Activated gamma-delta T cell treated with anti-CD3 and anti-CD28 coated beads, Interleukin-2, amount 50 U/mL, for 16 hours (primary cell): Measurements from ENCODE around the gene UPF3B.
"Not testable (repeated sequence)": the region's sequence is repeated elsewhere in the genome, so short reads cannot be mapped to it uniquely, and the experiment has no call there.

Experiments
- DNase-seq: peaks from one replicate; pipeline ENCODE4 v3.0.0-alpha.2; 2020; ENCODE audit warnings: low read depth

UPF3B gene, protein sequence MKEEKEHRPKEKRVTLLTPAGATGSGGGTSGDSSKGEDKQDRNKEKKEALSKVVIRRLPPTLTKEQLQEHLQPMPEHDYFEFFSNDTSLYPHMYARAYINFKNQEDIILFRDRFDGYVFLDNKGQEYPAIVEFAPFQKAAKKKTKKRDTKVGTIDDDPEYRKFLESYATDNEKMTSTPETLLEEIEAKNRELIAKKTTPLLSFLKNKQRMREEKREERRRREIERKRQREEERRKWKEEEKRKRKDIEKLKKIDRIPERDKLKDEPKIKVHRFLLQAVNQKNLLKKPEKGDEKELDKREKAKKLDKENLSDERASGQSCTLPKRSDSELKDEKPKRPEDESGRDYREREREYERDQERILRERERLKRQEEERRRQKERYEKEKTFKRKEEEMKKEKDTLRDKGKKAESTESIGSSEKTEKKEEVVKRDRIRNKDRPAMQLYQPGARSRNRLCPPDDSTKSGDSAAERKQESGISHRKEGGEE

DNA sequence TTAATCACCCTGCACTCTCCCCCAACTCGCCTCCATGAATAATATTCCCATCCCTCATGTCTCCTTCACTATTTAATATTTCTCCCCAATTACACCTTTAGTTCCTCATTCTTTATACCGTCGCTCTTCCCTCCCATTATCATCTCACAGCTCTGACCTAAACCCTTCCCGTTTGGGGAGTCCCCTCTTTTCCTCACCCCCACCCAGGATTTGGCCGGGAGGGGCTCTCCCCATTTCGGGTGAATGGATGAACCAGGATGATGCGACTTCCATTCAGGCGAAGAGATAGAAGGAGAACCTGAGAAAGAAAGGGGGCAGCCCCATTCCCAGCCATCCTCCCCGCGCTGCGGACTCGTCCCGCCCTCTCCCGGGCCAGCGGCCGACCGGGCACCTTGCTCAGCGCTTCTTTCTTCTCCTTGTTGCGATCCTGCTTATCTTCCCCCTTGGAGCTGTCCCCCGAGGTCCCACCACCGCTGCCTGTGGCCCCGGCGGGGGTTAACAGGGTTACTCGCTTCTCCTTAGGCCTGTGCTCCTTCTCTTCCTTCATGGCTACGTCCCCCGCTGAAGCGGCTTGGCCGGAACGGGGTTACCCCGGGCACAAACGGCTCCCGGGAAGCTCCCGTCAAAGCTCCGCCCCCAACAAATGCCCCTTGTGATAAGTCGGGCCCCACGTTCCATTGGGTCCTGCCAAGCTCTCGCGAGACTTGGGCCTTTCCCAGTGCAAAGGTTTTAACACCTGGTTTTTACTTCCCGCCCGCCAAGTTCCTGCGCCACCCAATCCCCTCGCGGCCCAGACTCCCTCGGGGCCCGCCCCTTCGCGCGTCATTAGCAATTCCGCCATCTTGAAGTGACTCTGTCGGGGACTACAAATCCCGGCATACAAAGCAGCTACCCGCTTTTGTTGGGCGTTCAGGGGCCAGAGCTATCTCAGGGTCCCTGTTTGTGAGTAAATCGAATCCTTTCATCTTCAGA is at the start of gene UPF3B:
Gene UPF3B (minus strand): TSS at position 582 of the 972 bp plus-strand sequence. CDS start 35 bp downstream, at position 547.
- peak; percentile 87 for DNase-seq

DNA sequence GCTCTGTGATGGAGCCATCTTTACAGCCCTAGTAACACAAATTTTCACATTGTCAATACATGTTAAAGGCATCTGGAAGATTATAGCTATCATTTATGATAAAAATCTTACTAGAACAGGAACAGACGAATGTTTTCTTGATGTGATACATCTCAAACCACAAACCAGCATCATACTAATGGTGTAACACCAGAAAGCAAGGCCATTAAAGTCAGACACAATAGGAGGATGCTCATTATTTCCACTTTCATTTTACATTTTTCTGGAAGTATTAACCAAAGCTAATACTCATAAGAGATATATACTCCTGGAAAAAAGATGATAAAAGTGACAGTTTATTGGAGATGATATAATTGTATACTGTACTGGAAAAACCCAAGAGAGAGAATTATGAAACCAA is 48.2 kb upstream of the UPF3B start:
- no peak for DNase-seq

DNA sequence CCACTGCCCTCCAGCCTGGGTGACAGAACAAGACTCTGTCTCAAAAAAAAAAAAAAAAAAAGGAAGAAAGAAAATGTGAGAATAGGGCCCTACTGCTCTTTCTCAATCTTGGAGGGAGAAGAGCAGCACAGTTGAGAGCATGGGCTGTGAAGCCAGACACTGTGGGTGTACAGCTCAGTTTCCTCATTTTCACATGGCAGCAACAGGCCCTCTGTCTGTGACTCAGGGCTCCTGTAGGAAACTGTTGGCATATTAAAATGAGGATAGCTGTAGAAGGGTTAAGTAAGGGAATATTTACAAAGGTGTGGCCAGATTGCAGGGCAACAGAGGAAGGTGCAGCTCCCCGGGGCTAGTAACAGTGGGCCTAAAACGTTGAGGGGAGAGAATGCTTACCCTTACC is 46.4 kb upstream of the UPF3B start:
- DNase-seq: no peak

DNA sequence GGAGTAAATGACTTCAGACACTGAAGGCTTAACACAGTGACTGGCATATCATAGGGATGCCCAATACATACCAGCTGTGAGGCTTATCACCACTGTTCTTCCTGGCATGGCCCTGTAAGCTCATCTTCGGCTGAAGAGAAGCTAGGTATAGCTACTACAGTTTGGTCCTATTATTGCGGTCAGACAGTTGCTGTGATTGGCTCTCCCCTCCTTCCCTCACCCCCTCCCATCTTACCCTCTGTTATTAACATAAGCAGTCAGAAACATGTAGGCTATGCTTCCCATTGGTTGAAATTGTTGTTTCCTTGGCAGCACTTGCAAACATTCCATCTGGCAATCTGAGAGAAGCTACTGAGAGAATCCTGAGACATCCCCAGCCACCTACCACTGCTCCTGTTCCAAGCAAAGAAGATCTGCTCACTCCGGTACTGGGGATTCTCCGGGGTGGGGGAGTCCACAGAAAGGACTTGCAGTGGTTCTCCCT is 43.1 kb upstream of the UPF3B start, which contains the start of gene AKAP14:
Gene AKAP14 (plus strand): TSS at position 51 of the 484 bp plus-strand sequence. CDS start 7,331 bp downstream, outside the sequence.
- no peak for DNase-seq

DNA sequence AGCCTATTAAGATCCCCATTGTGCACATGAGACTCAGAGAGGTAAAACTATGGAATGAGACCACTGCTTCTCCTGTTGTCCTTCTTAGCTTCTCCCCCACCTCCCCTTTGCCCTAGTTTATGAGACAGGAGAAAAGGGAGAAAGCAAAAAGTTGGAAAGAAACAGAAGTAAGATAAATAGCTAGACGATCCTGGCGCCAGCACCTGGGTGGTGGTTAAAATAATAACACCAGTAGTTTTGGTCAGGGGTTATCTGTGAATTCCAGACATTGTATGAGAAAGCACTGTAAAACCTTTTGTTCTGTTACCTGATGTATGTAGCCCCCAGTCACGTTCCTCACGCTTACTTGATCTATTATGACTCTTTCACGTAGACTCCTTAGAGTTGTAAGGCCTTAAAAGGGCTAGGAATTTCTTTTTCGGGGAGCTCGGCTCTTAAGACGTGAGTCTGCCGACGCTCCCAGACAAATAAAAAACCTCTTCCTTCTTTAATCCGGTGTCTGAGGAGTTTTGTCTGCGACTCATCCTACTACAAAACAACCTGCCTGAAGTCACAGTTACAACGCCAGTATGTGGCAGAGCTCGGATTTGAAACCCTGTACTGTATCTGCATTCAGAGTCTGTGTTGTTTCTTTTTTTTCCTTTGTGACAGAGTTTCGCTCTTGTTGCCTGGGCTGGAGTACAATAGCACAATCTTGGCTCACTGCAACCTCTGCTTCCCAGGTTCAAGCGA is 39.4 kb upstream of the UPF3B start:
- not testable (repeated sequence) for DNase-seq

DNA sequence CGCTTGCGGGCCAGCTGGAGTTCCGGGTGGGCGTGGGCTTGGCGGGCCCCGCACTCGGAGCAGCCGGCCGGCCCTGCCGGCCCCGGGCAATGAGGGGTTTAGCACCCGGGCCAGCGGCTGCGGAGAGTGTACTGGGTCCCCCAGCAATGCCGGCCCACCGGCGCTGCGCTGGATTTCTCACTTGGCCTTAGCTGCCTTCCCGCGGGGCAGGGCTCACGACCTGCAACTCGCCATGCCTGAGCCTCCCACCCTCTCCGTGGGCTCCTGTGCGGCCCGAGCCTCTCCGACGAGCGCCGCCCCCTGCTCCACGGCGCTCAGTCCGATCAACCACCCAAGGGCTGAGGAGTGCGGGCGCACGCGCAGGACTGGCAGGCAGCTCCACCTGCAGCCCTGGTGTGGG is 37.9 kb upstream of the UPF3B start:
- DNase-seq: not testable (repeated sequence)

DNA sequence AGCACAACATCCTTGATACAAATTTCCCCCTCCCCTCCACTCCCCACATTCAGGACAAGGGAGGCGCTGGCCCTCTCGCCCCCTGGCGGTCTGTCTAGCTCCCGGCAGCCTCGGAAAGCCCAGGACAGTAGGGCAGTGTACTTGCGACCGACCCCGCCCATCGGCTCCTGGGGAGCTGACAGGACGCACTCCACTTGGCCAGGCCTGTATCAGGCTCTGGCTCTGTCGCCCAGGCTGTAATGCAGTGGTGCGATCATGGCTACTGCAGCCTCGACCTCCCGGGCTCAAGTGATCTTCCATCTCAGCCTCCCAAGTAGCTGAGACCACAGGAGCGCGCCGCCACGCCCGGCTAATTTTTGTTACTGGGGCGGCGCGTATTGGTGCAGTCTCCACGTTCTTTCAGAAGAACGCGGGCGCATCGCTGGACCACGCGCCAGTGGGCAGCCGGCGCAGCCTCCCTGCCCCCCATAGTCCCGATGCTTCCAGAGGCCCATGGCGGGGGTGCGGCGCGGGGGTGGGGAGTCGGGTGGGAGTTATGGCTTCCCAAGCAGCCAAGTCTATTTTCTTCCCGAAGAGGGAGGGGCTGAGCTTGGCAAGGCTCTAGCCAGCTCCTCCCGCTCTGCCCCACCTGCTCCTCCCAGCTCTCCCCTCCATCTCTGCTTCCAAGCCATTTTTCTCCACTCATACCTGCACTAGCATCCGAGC is 35.1 kb upstream of the UPF3B start:
- peak; percentile 29 for DNase-seq

DNA sequence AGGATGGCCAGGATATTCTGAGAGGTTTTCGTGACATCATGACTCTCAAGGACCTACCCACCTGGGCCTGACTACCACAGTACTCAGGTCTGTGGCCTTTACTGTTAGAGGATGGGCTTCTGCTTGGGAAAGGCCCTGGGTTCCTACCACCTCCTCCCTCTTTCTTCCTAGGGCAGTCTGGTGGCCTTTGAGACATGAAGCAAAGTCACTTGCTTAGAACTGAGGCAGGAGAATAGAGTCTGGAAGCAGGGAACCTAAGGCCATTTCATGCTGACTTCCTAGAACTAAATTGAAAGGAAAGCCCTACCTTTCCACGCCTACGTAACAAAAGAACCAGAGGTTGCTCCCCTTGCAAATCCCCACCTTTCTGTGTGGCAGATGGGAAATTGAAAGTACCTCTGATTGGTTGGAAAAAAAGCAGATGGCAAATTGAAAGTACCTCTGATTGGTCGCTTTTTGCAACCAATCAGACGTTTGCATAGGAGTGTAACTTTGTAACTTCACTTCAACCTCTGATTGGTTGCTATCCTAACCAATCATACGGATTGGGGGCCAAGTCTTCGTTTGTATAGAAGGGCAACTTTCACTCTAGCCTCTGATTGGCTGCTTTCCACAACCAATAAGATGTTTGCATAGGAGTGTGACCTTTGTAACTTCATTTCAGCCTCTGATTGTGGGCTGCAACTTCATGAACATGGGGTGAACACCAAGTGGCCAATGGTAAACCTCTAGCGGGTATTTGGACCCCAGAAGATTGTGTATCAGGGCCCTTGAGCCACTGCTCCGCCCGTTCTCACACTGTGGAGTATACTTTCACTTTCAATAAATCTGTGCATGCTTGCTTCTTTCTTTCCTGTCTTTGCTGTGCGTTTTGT is 33.0 kb upstream of the UPF3B start:
- DNase-seq: no peak

DNA sequence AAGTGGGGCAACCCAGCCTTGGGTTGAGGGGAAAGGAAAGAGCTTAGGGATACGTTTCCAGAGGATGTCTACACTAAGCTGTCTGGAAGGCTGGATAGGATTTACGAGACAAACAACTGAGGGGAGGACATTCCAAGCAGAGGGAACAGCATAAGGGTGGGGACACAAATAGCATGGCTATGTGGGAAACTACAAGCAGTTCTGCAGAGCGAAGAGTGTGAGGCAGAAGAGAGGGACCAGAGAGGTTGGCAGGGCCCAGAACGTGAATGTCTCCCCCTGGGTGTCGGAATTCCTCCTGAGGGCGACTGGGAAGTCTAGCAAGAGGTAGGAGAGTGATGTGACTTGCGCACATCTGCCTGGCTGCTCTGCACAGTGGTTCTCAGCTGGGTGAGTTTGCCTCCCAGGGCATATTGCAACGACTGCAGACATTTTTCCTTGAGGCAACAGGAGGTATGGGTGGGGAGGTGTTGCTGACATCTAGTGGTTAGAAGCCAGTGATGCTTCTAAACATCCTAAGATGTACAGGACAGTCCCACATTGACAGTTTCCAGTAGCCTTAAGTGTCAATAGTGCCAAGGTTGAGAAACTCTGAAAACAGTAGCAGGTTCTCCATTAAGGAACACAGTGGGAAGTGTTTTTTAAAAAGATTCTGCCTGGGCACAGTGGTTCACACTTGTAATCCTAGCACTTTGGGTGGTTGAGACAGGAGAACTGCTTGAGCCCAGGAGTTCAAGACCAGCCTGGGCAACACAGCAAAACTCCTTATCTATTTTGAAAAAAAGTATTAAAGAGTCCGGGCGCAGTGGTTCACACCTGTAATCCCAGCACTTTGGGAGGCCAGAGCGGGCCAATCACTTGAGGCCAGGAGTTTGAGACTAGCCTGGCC is 28.0 kb upstream of the UPF3B start:
- no peak for DNase-seq

DNA sequence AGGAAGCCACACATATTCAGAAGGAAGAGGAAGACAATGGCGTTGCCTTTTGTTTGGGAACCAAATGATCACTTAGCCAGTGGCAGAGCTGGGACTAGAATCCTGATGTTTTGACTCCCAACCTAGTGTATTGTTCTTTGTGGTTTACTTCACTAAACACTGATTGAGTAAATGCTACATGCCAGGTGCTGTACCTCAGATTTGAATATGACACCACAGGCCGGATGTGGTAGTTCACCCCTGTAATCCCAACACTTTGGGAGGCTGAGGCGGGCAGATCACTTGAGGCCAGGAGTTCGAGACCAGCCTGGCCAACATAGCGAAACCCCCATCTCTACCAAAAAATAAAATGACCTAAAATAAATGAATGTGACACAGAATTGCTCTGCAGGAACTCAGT is 27.3 kb upstream of the UPF3B start:
- DNase-seq: no peak

DNA sequence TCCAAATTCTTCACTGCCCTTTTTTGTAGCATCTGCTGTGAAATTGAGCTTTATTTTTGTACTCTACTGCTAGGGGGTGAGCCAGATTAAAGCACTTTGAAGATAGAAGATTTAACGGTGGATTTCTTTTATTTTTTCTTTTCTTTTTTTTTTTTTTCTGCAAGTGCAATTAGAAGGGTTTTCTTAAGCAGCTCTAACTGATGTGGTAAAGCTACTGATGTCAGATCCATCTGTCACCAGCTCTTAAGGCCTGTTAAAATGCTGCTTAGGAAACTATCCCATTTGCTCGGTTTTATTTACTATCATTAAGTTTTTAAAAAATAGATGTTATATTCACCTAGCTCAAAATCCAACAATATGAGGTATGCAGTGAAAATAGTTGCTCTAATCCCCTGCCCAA is 26.0 kb upstream of the UPF3B start:
- DNase-seq: no peak

DNA sequence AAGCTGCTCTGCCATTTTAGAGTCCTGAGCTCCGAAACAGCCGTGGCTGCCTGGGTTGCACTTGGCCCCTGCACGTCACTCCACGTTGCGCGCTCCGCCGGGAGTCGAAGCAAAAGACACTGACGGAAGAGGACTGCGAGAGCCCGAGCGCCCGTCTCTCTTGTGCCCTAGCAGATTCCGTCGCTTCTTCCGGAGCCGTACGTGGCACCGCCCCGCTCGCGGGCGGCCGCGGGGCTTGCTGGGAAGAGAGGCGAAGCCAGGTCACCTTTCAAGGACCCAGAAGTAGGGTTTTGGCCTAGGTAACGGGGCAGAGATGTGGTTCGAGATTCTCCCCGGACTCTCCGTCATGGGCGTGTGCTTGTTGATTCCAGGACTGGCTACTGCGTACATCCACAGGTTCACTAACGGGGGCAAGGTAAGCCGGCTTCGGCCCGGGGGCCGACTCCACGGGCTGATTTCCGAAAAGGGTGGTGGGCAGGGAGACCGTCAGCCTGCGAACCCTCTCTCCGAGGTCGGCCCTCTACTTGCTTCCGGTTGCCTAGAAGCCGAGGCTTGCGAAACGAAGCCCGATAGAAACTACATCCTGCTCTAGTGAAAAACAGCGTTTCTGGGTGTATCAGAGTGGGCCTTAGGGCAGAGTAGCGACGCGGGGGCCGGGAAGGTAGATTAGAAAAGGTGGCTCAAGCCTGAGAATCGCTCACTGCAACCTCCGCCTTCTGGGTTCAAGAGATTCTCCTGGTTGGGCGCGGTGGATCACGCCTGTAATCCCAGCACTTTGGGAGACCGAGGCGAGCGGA is 19.0 kb upstream of the UPF3B start, which contains the start of the genes NDUFA1 and RNF113A:
Gene NDUFA1 (plus strand): TSS at position 234 of the 797 bp plus-strand sequence. CDS start 80 bp downstream, at position 314.
Gene RNF113A (minus strand): TSS at position 135 of the 797 bp plus-strand sequence. CDS start 120 bp downstream, at position 15.
- DNase-seq: peak; percentile 67

DNA sequence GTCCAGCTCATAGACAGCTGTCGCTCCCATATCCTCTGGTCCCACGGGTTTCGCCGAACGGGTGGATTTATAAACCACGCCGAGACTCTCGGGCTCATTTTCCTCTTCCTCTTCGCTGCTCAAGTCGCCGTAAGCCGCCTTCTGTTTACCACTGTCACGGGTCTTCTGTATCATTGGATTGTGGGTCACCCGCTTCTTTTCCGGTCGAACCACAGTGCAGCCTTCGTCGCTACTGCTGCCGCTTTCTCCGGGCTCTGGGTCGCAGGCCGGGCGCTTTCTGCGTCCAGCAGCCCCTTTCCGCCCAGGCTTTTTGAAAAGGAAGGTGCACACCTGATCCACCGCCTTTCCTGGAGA is 18.5 kb upstream of the UPF3B start:
- DNase-seq: no peak

DNA sequence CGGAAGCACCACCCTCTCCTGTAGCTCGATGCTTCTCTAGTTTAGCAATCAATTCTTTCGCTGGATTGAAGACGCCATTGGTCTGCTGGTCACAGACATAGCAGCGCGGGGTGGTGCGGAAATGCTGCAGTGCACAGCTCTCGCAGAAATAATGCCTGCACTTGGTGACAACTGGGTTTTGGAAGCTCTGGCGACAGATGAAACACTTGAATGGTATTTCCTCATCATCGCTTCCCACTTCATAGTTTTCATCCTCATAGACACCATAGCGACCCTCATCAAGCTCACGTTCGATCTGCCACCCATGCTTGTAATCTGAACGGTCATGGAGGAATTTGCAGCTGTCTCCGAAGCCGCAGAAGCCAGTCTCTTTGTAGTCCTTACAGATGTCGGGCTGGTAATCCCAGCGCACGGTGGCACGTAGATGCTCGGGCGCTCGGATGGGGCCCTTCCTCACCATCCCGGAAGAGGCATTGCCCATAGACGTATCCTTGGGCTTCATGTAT is 17.9 kb upstream of the UPF3B start:
- DNase-seq: no peak

DNA sequence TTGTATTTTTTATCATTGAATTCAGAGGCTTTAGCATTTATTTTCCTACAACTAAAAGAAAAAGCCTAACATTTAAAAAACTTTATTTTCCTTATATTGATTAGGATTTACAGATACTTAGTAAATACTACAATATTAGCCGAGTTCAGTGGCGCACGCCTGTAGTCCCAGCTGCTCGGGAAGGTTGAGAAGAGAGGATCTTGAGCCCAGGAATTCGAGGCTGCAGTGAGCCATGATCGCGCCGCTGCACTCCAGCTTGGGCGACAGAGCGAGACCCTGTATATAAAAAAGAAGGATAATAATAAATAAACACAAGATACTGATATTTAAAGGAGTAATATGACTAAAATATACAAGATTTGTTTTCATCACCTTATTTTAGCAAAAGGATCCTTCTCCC is 681 bp upstream of the UPF3B start:
- no peak for DNase-seq

DNA sequence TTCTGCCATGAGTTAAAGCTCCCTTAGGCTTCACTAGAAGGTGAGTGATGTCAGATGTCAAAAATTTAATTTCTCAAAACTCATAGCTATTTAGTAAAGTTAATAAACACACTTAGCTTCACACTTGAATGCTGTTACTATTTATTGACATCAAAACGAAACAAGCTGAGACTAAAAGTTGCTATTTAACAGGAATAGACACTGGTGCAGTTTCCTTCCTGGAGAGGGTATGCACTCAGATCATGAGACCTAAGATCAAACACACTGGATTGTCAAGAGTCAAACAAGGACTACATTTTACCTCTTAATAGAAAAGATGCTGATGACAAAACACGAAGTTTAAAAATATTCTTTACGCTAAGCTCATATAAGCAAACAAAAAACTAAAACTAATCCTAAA is 18.9 kb downstream of the UPF3B start:
- no peak for DNase-seq

DNA sequence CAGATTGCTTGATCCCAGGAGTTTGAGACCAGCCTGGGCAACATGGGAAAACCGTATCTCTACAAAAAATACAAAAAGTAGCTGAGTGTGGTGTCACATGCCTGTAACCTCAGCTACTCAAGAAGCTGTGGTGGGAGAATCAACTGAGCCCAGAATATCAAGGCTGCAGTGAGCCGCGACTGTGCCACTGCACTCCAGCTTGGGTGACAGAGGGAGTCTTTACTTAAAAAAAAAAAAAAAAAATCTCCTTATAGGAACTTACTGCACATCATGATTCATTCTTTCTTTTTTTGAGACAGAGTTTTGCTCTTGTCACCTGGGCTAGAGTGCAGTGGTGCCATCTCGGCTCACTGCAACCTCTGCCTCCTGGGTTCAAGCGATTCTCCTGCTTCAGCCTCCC is 24.3 kb downstream of the UPF3B start:
- DNase-seq: no peak
